NCI-H69 (cell line): ENCODE results near the gene TRAK1.

Experiments used
- DNase-seq: peaks from one replicate; lab custom pipeline; 2025; lab: John Stamatoyannopoulos, UW

The TRAK1 gene

GRCh38 chr3:42209917-42210316, 118.8 kb downstream of the TRAK1 start:
- no peak for DNase-seq

- DNase-seq, result no peak
These were observed 119.6 kb downstream of the TRAK1 start for GRCh38 chr3:42210726-42211125.

GRCh38 chr3:42213417-42213816, 122.3 kb downstream of the TRAK1 start:
- no peak for DNase-seq

- DNase-seq, result no peak
These were observed 122.9 kb downstream of the TRAK1 start for GRCh38 chr3:42214064-42214463.

DNA sequence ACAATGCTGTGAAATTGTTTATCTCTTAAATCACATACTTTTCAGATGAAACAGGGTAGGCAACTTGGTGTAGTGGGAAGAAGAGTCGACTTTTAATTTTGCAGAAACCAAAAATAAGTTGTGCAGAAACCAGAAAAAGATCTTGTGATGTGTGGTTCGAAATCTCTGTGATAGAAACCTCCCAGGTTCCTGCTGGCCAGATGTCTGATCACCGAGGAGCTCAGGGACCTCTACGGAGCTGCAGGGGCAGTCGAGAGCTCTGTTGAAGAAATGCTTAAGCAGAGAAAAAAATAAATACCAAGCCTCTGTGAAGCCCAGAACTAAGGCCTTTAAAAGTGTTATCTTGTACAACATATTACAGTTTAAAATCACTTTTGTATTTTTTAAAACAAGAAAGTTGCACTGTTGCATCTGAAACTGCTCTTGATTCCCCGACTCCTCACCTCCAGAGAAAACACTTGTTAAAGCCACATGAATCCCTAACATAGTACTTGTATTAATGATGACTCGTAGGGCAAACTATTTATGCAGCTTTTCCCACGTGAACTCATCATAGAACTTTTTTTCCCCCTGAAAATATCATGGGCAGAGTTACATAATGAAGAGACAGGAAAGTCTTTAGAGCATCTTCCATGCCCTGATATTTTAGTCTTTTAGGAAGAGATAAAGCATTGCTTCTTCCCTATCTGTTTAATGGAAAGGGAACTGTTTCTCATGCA, 123.6 kb downstream of the TRAK1 start:
- DNase-seq, result no peak

- DNase-seq, result no peak
These were observed 125.1 kb downstream of the TRAK1 start for GRCh38 chr3:42216302-42216701.

DNA sequence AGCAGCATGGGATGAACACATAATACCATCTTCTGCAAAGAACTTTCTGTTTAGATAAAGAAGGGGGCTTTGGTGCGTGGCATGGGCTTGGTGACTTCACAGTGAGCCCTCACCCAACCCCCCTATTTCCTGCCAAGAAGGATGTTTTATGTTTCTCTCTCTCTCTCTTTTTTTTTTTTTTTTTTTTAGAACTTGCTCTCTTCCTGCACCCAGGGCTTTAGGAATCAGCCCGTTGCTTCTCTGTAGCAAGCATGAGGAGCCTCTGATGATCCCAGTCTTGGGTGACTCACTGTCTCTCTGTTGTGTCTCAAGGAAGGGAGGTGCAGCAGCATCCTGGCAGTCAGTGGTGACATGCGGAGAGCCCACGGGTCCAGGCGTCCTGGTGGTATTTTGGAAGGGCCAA, 125.8 kb downstream of the TRAK1 start:
- no peak for DNase-seq

DNA sequence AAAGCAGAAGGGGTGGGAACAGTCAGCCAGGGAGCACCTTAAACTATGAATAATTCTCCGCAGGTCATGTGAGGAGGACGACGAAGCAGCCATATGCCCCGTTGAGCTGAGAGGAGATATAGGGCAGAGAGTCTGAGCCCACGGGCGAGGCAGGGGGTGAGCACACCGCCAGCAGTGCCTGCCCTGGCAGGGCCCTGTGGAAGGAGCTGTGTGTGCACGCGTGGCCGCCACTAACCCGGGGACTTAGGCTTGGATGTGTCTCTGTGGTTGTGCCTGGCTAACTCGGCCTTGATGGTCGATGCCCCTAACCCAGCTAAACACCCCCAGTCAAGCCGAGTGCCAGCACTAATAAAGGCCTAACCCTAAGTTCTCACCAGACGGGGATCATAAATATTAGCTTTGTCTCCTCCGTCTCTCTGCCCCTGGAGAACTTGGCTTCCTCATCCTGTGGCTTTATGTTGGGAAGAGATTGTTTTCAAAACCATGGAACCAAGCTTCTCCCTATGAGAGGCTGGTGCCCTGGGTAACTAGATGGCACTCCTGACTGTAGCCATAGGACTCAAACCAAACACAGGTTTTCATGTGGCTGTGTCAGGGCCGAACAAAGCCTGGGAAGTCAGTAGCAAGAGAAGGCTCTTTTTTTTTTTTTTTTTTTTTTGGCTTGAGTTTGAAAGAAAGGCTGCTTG, 129.4 kb downstream of the TRAK1 start:
- DNase-seq, result no peak

DNA sequence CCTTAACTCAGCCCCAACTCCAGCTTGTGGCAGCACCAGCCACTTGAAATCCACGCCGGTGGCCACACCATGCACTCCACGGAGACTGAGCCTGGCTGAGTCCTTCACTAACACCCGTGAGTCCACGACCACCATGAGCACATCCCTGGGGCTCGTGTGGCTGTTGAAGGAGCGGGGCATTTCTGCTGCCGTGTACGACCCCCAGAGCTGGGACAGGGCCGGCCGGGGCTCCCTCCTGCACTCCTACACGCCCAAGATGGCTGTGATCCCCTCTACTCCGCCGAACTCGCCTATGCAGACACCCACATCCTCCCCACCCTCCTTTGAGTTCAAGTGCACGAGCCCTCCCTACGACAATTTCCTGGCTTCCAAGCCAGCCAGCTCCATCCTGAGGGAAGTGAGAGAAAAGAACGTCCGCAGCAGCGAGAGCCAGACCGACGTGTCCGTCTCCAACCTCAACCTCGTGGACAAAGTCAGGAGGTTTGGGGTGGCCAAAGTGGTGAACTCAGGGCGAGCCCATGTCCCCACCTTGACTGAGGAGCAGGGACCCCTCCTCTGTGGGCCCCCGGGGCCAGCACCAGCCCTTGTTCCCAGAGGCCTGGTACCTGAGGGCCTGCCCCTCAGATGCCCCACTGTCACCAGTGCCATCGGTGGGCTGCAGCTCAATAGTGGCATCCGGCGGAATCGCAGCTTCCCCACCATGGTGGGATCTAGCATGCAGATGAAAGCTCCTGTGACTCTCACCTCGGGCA, 132.0 kb downstream of the TRAK1 start:
- DNase-seq, result no peak

- DNase-seq, result no peak
These were observed 133.0 kb downstream of the TRAK1 start for GRCh38 chr3:42224178-42224577.

DNA sequence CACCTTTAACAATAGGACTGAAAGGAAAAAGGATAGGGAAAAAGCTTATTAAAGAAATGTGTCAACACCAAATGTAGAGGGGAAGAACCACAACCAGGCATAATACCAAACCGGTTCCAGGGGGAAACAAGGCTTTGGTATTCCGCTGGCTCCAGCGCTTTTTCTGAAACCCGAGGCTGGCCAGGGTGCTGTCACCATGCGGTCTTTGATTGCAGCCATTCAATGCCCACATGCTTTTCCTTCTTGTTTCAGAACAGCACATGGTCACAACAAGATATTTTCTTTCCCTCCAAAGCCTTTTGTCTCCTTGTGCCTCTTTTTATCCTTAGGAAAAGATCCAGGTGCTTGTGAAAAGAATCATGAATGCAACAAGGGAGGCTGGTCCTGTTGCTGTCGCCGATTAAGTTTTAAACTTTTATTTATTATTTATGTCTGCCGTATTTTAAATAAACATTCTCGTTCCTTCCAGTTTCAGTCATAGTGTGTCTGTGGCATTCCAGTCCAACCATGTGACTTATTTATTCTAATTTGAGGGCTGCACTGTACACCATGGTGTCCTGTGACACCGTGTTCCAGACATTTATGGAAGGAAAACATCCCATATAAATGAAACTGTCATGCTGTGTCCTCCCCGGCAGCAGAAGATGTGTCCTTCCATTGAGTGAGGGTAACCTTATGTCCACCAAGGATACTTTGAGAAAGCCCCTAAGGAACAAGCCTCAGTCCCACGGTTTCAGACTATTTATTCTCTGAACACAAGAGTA, 133.7 kb downstream of the TRAK1 start:
- no peak for DNase-seq

DNA sequence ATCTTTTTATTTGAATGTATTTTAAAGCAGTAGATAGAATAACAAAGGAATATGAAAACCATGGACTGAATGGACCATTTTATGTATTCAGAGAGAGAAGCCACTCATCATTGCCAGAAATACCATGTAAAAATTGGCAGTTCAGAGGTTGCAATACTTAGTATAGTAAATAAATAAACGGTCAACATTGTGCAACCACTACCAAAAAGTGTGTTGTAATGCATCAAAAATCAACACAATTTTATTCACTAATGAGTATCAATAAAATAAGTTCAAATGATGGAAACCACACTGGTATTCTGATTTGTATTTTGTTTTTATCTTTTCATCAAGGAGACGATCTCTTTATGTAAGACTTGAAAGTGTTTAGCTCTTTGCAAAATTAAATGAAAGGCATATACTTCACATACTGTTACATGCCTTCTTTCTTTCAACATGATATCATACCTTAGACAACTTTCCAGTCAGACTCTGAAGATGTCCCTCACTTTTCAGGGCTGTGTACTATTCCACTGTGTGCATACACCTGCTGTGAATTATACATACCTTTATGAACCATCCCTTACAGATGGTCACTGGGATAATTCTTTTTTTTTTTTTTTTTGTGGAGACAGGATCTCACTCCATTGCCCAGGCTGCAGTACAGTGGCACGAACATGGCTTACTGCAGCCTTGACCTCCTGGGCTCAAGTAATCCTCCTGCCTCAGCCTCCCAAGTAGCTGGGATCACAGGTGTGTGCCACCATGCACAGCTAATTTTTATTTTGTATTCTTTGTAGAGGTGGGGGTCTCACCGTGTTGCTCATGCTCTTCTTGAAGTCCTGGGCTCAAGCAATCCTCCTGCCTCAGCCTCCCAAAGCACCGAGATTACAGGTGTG, 134.6 kb downstream of the TRAK1 start:
- no peak for DNase-seq

- no peak for DNase-seq
These were observed 135.6 kb downstream of the TRAK1 start for GRCh38 chr3:42226470-42227425.

DNA sequence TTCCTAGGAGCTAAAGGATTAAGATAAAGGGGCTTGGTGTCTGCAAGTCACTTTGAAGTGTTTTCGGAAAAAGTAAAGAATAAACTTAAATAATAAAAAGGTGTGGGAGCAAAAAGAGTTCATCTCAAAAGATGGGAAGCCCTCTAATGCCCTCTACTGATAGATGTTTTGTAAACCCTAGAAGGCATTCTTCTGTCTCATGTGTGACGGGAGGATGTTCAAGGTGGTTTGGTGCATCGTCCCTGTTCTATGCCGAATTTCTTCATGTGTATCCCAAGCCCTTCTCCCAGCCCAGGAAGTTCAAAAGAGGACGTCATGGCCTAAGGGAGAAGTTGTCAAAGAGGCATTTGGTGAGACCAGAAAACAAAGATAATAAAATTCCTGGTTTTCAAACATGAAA, 137.6 kb downstream of the TRAK1 start:
- peak; percentile 4 for DNase-seq

DNA sequence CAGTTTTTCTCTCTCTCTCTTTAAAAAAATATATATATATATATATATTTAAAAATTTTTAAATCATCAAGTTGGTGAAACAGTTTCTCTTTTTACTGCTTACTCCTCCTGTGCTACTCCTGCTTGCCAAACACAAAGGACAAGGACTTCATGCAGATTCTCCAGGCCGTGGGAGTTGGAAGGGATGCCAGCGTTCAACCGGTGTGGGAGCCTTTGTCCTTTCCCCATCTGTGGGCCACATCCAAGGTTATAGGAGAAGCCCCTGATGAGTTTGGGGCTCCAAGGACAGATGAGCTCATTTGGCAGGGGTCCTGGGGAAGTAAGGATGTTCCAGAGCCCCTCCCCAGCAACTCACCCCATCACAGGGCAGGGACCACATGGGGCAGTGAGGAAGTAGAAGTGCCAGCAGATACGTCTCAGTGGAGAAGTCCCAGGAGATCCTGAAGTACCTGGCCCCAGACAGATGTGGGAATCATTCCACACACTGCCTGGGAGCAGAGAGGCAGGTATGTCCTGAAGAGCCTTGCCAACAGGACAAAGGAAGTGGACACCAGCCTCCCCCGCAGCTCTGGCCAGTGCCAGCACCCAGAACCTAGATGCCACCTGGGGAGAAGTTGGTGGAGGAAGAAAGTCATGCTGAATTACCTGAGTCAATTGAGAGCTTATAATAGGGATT, 138.2 kb downstream of the TRAK1 start:
- DNase-seq, result no peak

DNA sequence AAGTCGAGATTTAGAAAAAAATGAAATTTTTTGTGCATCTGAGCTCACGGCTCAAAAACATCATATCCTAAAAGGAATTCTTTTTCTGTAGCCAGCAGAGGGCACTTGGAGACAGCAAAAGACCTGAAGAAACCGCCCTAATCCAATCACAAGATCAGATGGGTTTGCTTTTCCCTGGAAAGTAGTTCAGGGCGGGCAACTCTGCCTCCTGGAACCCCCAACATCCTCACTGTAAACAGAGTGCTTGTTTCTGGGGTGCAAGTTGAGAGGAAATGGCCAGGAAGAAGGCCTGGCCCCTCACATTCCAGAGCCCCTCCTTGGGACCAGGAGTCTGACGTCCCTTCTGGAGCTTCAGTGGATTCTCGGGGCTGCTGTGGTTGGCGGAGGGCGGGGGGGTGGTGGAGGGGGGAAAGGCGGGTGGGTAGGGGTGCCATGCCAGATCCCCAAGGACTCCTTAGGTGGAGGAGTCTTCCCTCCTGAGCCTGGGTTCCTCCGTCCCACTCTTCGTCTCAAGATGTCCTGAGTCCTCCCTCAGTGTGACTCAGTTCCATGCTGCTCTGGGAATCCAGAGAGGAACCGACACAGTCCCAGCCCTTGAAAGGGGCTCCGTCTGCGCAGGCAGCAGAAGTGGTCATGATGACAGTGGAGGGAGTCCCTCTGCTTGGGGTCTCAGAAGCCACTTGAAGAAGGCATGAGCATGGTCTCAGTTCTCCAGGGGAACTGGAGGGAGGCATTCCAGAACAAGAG, 139.0 kb downstream of the TRAK1 start:
- peak; percentile 51 for DNase-seq

- DNase-seq, result no peak
These were observed 139.7 kb downstream of the TRAK1 start for GRCh38 chr3:42230860-42231259.

GRCh38 chr3:42235532-42235931, 144.4 kb downstream of the TRAK1 start:
- no peak for DNase-seq

- DNase-seq, result no peak
These were observed 145.5 kb downstream of the TRAK1 start for GRCh38 chr3:42236611-42237010.
